GM23338 (cell line): ENCODE data around the gene XKRX. TPM values are rescaled to one million over a fixed set of nuclear protein-coding genes. Genes with fewer than 3 reads are reported as not detected.

Source experiments
- ATAC-seq: fragments of 200-7000 bp; cut with Tn5 transposase; 3 replicates; pipeline ENCODE4 v1.9.1; 2020
- DNase-seq: peaks from one replicate; pipeline ENCODE4 v3.0.0-alpha.2; 2015; ENCODE audit warnings: low spot score
- H2AFZ ChIP-seq: fragments of 200-600 bp; sonication (generic); 2 replicates; pipeline ENCODE4 v1.8.0; 2016; ENCODE audit warnings: antibody characterized with exemption, mild to moderate bottlenecking, moderate library complexity
- H3F3A ChIP-seq: fragments of 200-600 bp; sonication (generic); replicated peaks from 2 replicates; pipeline ENCODE4 v1.8.0; 2017; ENCODE audit warnings: antibody characterized with exemption, mixed run types, low read depth
- H3K27ac ChIP-seq: fragments of 200-600 bp; sonication (generic); 2 replicates; pipeline ENCODE4 v1.6.1; 2016; ENCODE audit warnings: low read depth
- H3K27me3 ChIP-seq: fragments of 200-600 bp; sonication (generic); 2 replicates; pipeline ENCODE4 v1.8.0; 2016; ENCODE audit warnings: mild to moderate bottlenecking, mixed run types, moderate library complexity; ENCODE audit not compliant: insufficient read depth
- H3K36me3 ChIP-seq: fragments of 200-600 bp; sonication (generic); 2 replicates; pipeline ENCODE4 v1.8.0; 2016; ENCODE audit warnings: mild to moderate bottlenecking; ENCODE audit not compliant: insufficient read depth
- H3K4me1 ChIP-seq: fragments of 200-600 bp; sonication (generic); 2 replicates; pipeline ENCODE4 v1.8.0; 2016; ENCODE audit warnings: mild to moderate bottlenecking, moderate library complexity; ENCODE audit not compliant: insufficient read depth
- H3K4me2 ChIP-seq: fragments of 200-600 bp; sonication (generic); 2 replicates; pipeline ENCODE4 v1.7.1; 2017; ENCODE audit warnings: mixed run types
- H3K4me3 ChIP-seq: fragments of 200-600 bp; sonication (generic); 2 replicates; pipeline ENCODE4 v1.6.1; 2016; ENCODE audit warnings: mixed run types
- H3K79me2 ChIP-seq: fragments of 200-600 bp; sonication (generic); replicated peaks from 2 replicates; pipeline ENCODE4 v1.8.0; 2017; ENCODE audit warnings: mild to moderate bottlenecking; ENCODE audit not compliant: insufficient read depth
- H3K9me2 ChIP-seq: fragments of 200-600 bp; sonication (generic); 2 replicates; pipeline ENCODE4 v1.8.0; 2017; ENCODE audit not compliant: insufficient read depth
- H4K20me1 ChIP-seq: fragments of 200-600 bp; sonication (generic); replicated peaks from 2 replicates; pipeline ENCODE4 v1.8.0; 2017; ENCODE audit warnings: mild to moderate bottlenecking; ENCODE audit not compliant: insufficient read depth
- H3K27ac Mint-ChIP-seq: 2 replicates; pipeline ENCODE4 v1.8.0; 2020; ENCODE audit warnings: inconsistent platforms, mild to moderate bottlenecking, moderate library complexity, mixed read lengths
- H3K27me3 Mint-ChIP-seq: 3 replicates; pipeline ENCODE4 v1.8.0; 2022; ENCODE audit warnings: low read depth, mild to moderate bottlenecking, moderate library complexity, mixed read lengths, inconsistent platforms; ENCODE audit not compliant: insufficient read depth, poor library complexity
- H3K36me3 Mint-ChIP-seq: 3 replicates; pipeline ENCODE4 v1.8.0; 2021; ENCODE audit warnings: low read depth, mild to moderate bottlenecking, inconsistent platforms, moderate library complexity, mixed read lengths
- H3K4me1 Mint-ChIP-seq: 3 replicates; pipeline ENCODE4 v1.8.0; 2020; ENCODE audit warnings: mild to moderate bottlenecking, inconsistent platforms, mixed read lengths
- H3K4me3 Mint-ChIP-seq: 3 replicates; pipeline ENCODE4 v1.8.0; 2021; ENCODE audit warnings: moderate library complexity, mild to moderate bottlenecking, inconsistent platforms, mixed read lengths
- H3K9me3 Mint-ChIP-seq: 3 replicates; pipeline ENCODE4 v1.8.0; 2020; ENCODE audit warnings: moderate library complexity, mild to moderate bottlenecking, inconsistent platforms, mixed read lengths
- CREB1 ChIP-seq: fragments of 250-450 bp; sonication (Bioruptor Pico); IDR thresholded peaks from 2 replicates; pipeline ENCODE4 v1.5.0; 2020; ENCODE audit warnings: low read depth, mild to moderate bottlenecking, moderate library complexity
- ETS1 ChIP-seq: IDR thresholded peaks from 2 replicates; pipeline ENCODE4 v1.6.1; 2016; ENCODE audit warnings: antibody characterized with exemption
- EZH2 ChIP-seq: fragments of 200-600 bp; sonication (generic); IDR thresholded peaks from one replicate; pipeline ENCODE4 v1.8.0; 2017; ENCODE audit warnings: antibody characterized with exemption, mild to moderate bottlenecking, low read depth; ENCODE audit not compliant: unreplicated experiment
- EZH2phosphoT487 ChIP-seq: fragments of 200-600 bp; sonication (generic); IDR thresholded peaks from one replicate; pipeline ENCODE4 v1.8.1; 2018; ENCODE audit warnings: antibody characterized with exemption; ENCODE audit not compliant: unreplicated experiment
- JUNB ChIP-seq: IDR thresholded peaks from one replicate; pipeline ENCODE4 v1.6.1; 2016; ENCODE audit warnings: antibody characterized with exemption; ENCODE audit not compliant: unreplicated experiment
- NANOG ChIP-seq: IDR thresholded peaks from 2 replicates; pipeline ENCODE4 v1.6.1; 2016; ENCODE audit warnings: antibody characterized with exemption, borderline replicate concordance
- POLR2AphosphoS5 ChIP-seq: IDR thresholded peaks from 2 replicates; pipeline ENCODE4 v1.6.1; 2016; ENCODE audit warnings: antibody characterized with exemption, low read depth
- REST ChIP-seq: IDR thresholded peaks from one replicate; pipeline ENCODE4 v1.6.1; 2018; ENCODE audit warnings: antibody characterized with exemption; ENCODE audit not compliant: unreplicated experiment
- STAT1 ChIP-seq: IDR thresholded peaks from one replicate; pipeline ENCODE4 v1.6.1; 2016; ENCODE audit warnings: antibody characterized with exemption; ENCODE audit not compliant: unreplicated experiment
- ZNF114 ChIP-seq: fragments of 250-450 bp; sonication (Bioruptor Pico); IDR thresholded peaks from 2 replicates; pipeline ENCODE4 v1.5.0; 2020; ENCODE audit warnings: mild to moderate bottlenecking, moderate library complexity
- ZNF331 ChIP-seq: fragments of 250-450 bp; sonication (Bioruptor Pico); IDR thresholded peaks from 2 replicates; pipeline ENCODE4 v1.5.0; 2020; ENCODE audit warnings: low read depth, mild to moderate bottlenecking, moderate library complexity
- ZNF462 ChIP-seq: fragments of 250-450 bp; sonication (Bioruptor Pico); IDR thresholded peaks from 2 replicates; pipeline ENCODE4 v1.5.0; 2020; ENCODE audit warnings: mild to moderate bottlenecking, moderate library complexity
- polyA plus RNA-seq: library from polyadenylated mRNA; unstranded; fragments of >200 nt; fragmentation: Nextera tagmentation; extraction: Ambion mirVana; gene quantifications from 2 replicates; pipeline ENCODE4 v1.2.1, GENCODE V29; 2016
- total RNA-seq: library from RNA; depleted of rRNA; stranded (reverse); fragments of >200 nt; shearing (Covaris generic); gene quantifications from 2 replicates; pipeline ENCODE4 v1.2.3, GENCODE V29; 2014
- TF ChIP-seq, protein P1 (sequence below), 2 experiments: fragments of 200-600 bp in 1 of 2; sonication (generic) in 1 of 2; conservative IDR thresholded peaks; 2 replicates each; pipeline versions ENCODE4 v1.5.1 to v1.6.1; 2016 to 2017; ENCODE audit warnings: antibody characterized with exemption in 2 of 2, low read depth in 2 of 2, mild to moderate bottlenecking in 2 of 2, moderate library complexity in 1 of 2

XKRX gene
- total and polyA plus RNA-seq, 2 experiments from 2014 or later: 0.16 to 0.83 TPM

DNA sequence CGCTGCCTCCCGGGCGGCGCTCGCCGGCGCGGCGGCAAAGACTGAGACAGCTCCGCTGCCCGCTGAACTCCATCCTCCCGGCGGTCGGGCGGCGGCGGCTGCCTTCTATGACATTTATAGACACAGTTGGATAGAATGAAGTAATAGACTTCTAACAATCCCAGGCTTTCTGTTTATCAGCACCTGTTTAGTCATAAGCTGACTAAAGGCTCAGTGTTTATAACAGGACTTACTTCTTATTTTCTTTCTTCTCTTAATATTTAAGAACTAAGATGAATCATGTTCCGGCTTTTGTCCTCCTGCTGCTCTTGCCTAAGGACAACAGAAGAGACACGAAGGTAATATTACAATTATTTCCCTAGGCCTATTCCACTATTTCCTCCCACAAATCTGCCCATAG is 44.7 kb upstream of the XKRX start:
- H3K9me3 Mint-ChIP-seq: peaks cover 13% of the 10 kb centered on the region
- H2AFZ ChIP-seq: no peak overlapping the region
- H3K9me2 ChIP-seq: no peaks in the 10 kb centered on the region
- DNase-seq (no peak), ATAC-seq (no peak)
- no peak for TF ChIP-seq CREB1 (CRISPR knock-in tag)
- no peak for TF ChIP-seq ETS1
- no peak for TF ChIP-seq REST
- TF ChIP-seq EZH2: no peak
- no peak for TF ChIP-seq POLR2AphosphoS5
- no peak for TF ChIP-seq ZNF114 (CRISPR knock-in tag)
- TF ChIP-seq NANOG: no peak
- TF ChIP-seq, protein P1, sequence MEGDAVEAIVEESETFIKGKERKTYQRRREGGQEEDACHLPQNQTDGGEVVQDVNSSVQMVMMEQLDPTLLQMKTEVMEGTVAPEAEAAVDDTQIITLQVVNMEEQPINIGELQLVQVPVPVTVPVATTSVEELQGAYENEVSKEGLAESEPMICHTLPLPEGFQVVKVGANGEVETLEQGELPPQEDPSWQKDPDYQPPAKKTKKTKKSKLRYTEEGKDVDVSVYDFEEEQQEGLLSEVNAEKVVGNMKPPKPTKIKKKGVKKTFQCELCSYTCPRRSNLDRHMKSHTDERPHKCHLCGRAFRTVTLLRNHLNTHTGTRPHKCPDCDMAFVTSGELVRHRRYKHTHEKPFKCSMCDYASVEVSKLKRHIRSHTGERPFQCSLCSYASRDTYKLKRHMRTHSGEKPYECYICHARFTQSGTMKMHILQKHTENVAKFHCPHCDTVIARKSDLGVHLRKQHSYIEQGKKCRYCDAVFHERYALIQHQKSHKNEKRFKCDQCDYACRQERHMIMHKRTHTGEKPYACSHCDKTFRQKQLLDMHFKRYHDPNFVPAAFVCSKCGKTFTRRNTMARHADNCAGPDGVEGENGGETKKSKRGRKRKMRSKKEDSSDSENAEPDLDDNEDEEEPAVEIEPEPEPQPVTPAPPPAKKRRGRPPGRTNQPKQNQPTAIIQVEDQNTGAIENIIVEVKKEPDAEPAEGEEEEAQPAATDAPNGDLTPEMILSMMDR (conservative IDR thresholded peaks at IDR 0.05; ENCODE audit: low read depth in 2 of 2): no peak
- no peak for TF ChIP-seq ZNF462 (CRISPR knock-in tag)
- no peak for TF ChIP-seq STAT1
- no peak for TF ChIP-seq EZH2phosphoT487
- TF ChIP-seq ZNF331: no peak
- no peak for TF ChIP-seq JUNB
- H3K36me3 Mint-ChIP-seq: peaks cover 4% of the 10 kb centered on the region; the same call in 2 of the 3 replicates
- no peak overlapping the region for H3K4me3 ChIP-seq
- H3K27me3 ChIP-seq: no peaks in the 10 kb centered on the region
- H3K27ac ChIP-seq: no peak overlapping the region
- H3K36me3 ChIP-seq: no peaks in the 10 kb centered on the region
- no peaks in the 10 kb centered on the region for H3K79me2 ChIP-seq
- no peaks in the 10 kb centered on the region for H3K4me1 ChIP-seq
- no peaks in the 10 kb centered on the region for H3F3A ChIP-seq
- H3K4me1 Mint-ChIP-seq: no peaks in the 10 kb centered on the region
- no peak overlapping the region for H3K4me3 Mint-ChIP-seq
- no peak overlapping the region for H3K4me2 ChIP-seq
- H3K27me3 Mint-ChIP-seq: no peaks in the 10 kb centered on the region
- H4K20me1 ChIP-seq: no peaks in the 10 kb centered on the region
- no peak overlapping the region for H3K27ac Mint-ChIP-seq
